HL-60 (cell line): ENCODE measurements around the gene SLC38A1.

Source experiments
- DNase-seq, 2 experiments: peaks; one replicate each; pipeline ENCODE4 v3.0.0-alpha.2; 2010 to 2020; ENCODE audit warnings: low read depth in 1 of 2, low spot score in 1 of 2
- H3K27ac ChIP-seq: fragments of 250-450 bp; sonication (Bioruptor Pico); replicated peaks from 2 replicates; pipeline ENCODE4 v1.5.1; 2020; ENCODE audit warnings: mild to moderate bottlenecking, moderate library complexity
- H3K27me3 ChIP-seq: fragments of 250-450 bp; sonication (Bioruptor Pico); 2 replicates; pipeline ENCODE4 v1.5.1; 2021; ENCODE audit warnings: mild to moderate bottlenecking, moderate library complexity; ENCODE audit not compliant: insufficient read depth, poor library complexity, severe bottlenecking
- H3K4me3 ChIP-seq: replicated peaks from 2 replicates; pipeline ENCODE4 v1.5.1; 2011; ENCODE audit warnings: mild to moderate bottlenecking, control low read depth, low read length; ENCODE audit not compliant: insufficient read depth
- CTCF ChIP-seq: IDR thresholded peaks from one replicate; pipeline ENCODE4 v1.5.1; 2011; ENCODE audit warnings: low read length, control low read depth, inconsistent platforms; ENCODE audit not compliant: insufficient read depth
- GABPA ChIP-seq: IDR thresholded peaks from 2 replicates; pipeline ENCODE4 v1.6.1; 2012; ENCODE audit warnings: low read depth
- POLR2AphosphoS5 ChIP-seq: IDR thresholded peaks from 2 replicates; pipeline ENCODE4 v1.6.1; 2012; ENCODE audit warnings: low read depth
- REST ChIP-seq: IDR thresholded peaks from 2 replicates; pipeline ENCODE4 v1.6.1; 2012; ENCODE audit warnings: low read depth; ENCODE audit not compliant: insufficient replicate concordance
- SPI1 ChIP-seq: IDR thresholded peaks from 2 replicates; pipeline ENCODE4 v1.6.1; 2012; ENCODE audit warnings: low read depth, mild to moderate bottlenecking, borderline replicate concordance

Gene SLC38A1

GRCh38 chr12:46217541-46218321 lies 51.1 kb downstream of the SLC38A1 start:
- DNase-seq = peak; percentile 18 to 93
- peak overlapping the region; percentile 3; the same call in 1 of the 2 replicates for H3K27ac ChIP-seq
- H3K27me3 ChIP-seq = no peaks in the 10 kb centered on the region
- TF ChIP-seq GABPA = no peak
- TF ChIP-seq SPI1 = peak; percentile 99
- TF ChIP-seq POLR2AphosphoS5 = peak; percentile 69
- no peak overlapping the region for H3K4me3 ChIP-seq

GRCh38 chr12:46214668-46215436 lies 54.0 kb downstream of the SLC38A1 start:
- H3K27me3 ChIP-seq = no peaks in the 10 kb centered on the region
- peak in 1 of 2 experiments; percentile 15 for DNase-seq
- H3K4me3 ChIP-seq = no peak overlapping the region
- TF ChIP-seq SPI1 = peak; percentile 17; the same call in 1 of the 2 replicates
- TF ChIP-seq REST = no peak
- H3K27ac ChIP-seq = no peak overlapping the region

GRCh38 chr12:46212108-46212982 lies 56.5 kb downstream of the SLC38A1 start:
- TF ChIP-seq POLR2AphosphoS5 (no peak), SPI1 (no peak), GABPA (no peak)
- no peak overlapping the region for H3K4me3 ChIP-seq
- H3K27ac ChIP-seq = no peak overlapping the region
- no peaks in the 10 kb centered on the region for H3K27me3 ChIP-seq
- peak; percentile 17 to 21 for DNase-seq

GRCh38 chr12:46210873-46211439 lies 57.9 kb downstream of the SLC38A1 start:
- DNase-seq = no peak
- no peak overlapping the region for H3K4me3 ChIP-seq
- no peaks in the 10 kb centered on the region for H3K27me3 ChIP-seq
- H3K27ac ChIP-seq = no peak overlapping the region
- TF ChIP-seq GABPA = no peak

- no peaks in the 10 kb centered on the region for H3K27me3 ChIP-seq
- H3K27ac ChIP-seq = no peak overlapping the region
- H3K4me3 ChIP-seq = no peak overlapping the region
- DNase-seq = no peak
- TF ChIP-seq GABPA (no peak), POLR2AphosphoS5 (no peak), CTCF (no peak), SPI1 (no peak), REST (no peak)
Observed at GRCh38 chr12:46209914-46210872, 58.6 kb downstream of the SLC38A1 start.
